ENCODE data around the gene HGD. TPM values are rescaled to one million over a fixed set of nuclear protein-coding genes. Genes with fewer than 3 reads are reported as not detected.
"Not testable (repeated sequence)": the region's sequence is repeated elsewhere in the genome, so short reads cannot be mapped to it uniquely, and the experiment has no call there.

The HGD gene
- total and polyA plus RNA-seq, 7 donors, result 0.71 to 54.1 (median 35.7) TPM; not detected in 3

DNA sequence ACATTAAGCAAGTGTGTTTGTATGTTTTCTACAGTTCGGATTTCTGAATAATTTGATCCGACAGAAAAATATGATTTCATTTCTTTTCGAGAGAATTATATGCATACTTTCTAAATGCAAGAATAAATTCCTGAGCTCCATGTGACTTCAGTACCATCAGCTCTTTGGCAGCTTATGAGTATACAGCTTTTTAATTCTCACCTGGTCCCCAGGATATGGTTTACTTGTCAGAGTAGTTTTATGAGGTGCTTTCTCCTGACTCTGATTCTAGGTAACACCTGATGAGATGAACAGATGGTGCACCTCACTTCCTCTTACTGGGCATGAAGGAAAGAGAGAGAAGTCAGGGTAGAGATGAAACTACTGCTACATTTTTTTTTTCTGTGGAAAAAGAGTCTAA is 3.1 kb downstream of the HGD start:
- no peak overlapping the region for H3K4me3 ChIP-seq
- intact Hi-C loops (cut with DNase I), result no loop called here
- 13 to 49% methylated on average over 3 of the region's 3 CpGs for WGBS, 2 donors
- H3K4me1 ChIP-seq, result peaks cover 0 to 15% (median 10%) of the 10 kb centered on the region in 4 donors
- no peaks in the 10 kb centered on the region for H3K9me3 ChIP-seq
- TF ChIP-seq, protein P1, sequence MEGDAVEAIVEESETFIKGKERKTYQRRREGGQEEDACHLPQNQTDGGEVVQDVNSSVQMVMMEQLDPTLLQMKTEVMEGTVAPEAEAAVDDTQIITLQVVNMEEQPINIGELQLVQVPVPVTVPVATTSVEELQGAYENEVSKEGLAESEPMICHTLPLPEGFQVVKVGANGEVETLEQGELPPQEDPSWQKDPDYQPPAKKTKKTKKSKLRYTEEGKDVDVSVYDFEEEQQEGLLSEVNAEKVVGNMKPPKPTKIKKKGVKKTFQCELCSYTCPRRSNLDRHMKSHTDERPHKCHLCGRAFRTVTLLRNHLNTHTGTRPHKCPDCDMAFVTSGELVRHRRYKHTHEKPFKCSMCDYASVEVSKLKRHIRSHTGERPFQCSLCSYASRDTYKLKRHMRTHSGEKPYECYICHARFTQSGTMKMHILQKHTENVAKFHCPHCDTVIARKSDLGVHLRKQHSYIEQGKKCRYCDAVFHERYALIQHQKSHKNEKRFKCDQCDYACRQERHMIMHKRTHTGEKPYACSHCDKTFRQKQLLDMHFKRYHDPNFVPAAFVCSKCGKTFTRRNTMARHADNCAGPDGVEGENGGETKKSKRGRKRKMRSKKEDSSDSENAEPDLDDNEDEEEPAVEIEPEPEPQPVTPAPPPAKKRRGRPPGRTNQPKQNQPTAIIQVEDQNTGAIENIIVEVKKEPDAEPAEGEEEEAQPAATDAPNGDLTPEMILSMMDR (IDR thresholded peaks at IDR 0.05), result no peak
- TF ChIP-seq POLR2A (IDR thresholded peaks at IDR 0.05), result no peak
- TF ChIP-seq EP300 (IDR thresholded peaks at IDR 0.05), result no peak
- no peak for TF ChIP-seq POLR2AphosphoS5 (IDR thresholded peaks at IDR 0.05)
- peak overlapping the region; percentile 44 to 55 (median 48) for H3K27ac ChIP-seq
- no peaks in the 10 kb centered on the region for H3K27me3 ChIP-seq
- no peak for DNase-seq
- no peaks in the 10 kb centered on the region for H3K36me3 ChIP-seq

DNA sequence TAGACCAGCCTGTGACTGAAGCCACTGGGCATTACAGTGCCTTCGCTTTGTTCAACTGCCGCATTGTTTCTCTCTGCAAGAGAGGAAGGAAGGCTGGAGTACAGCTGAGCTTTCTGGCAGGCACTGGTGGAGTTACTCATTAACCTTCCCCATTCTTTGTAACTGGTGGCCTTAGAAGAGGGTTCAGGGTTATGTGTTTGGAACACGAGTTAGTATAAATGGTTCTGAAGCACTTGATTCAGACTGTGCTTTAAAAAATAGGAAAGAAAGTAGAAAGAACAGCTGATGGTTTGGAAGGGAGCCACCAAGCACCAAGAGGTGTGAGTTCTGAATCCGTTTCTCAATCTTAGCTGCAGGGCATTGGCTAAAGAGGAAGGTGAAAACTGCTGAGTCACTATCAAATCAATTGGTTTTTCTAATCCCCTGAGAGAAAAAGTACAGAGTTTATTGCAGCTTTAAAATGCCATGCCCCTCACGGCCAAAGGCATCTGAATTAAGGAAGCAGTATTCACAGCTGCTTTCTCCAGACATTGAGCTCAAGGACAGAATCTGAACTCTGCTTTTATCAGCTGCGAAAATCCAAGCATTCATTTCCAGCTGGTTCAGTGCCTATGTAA is 3.6 kb downstream of the HGD start:
- Histone ChIP-seq H3K4me3 (no peak overlapping the region), H3K27ac (peak overlapping the region; percentile 44 to 55 (median 48)), H3K36me3 (no peaks in the 10 kb centered on the region), H3K4me1 (peaks cover 0 to 17% (median 10%) of the 10 kb centered on the region in 4 donors), H3K27me3 (no peaks in the 10 kb centered on the region), H3K9me3 (no peaks in the 10 kb centered on the region)
- no peak for DNase-seq
- intact Hi-C loops (cut with DNase I), result no loop called here
- no peak for TF ChIP-seq POLR2A (IDR thresholded peaks at IDR 0.05)
- TF ChIP-seq, protein P1 (IDR thresholded peaks at IDR 0.05), result no peak
- TF ChIP-seq EP300 (IDR thresholded peaks at IDR 0.05), result no peak
- no peak for TF ChIP-seq POLR2AphosphoS5 (IDR thresholded peaks at IDR 0.05)
- 3 to 14% methylated on average over 6 of the region's 6 CpGs for WGBS, 2 donors

DNA sequence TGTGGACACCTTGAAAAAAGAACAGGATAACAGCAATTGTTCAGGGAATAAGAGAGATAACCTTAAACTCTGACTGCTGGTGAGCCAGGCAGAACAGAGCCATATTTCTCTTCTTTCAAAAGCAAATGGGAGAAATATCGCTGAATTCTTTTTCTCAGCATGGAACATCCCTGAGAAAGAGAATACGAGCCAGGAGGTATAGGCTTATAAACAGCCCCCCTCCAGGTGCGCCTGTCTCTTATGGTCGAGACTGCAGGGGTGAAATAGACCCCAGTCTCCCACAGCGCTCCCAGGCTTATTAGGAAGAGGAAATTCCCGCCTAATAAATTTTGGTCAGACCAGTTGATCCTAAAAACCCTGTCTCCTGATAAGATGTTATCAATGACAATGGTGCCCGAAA is 4.8 kb downstream of the HGD start:
- H3K27me3 ChIP-seq; H3K4me3 ChIP-seq; intact Hi-C loops (cut with DNase I); H3K36me3 ChIP-seq; DNase-seq; H3K27ac ChIP-seq; H3K9me3 ChIP-seq: not testable (repeated sequence)
- WGBS, 2 donors, result 95 to 96% methylated on average over 7 of the region's 7 CpGs
- H3K4me1 ChIP-seq, result peaks cover 0 to 22% (median 12%) of the 10 kb centered on the region in 4 donors

DNA sequence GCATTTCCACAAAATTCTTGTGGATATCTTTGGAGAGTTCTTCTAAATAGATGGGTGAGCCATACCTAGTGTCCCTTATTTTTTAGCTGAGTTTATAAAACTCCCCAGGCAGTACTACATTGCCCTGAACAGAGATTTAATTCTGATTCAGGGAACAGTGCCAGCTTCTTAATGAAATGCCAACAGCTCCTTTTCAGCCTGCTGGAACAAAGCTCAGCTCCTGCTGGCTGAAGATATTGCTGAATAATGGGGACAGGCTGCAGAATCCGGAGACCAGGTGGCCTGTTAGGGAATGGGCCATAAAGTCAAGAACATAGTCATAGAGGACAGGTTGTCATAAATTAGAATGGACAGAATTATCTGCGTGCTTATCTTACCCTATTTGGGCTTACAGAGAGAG is 8.9 kb downstream of the HGD start:
- H3K9me3 ChIP-seq, result no peaks in the 10 kb centered on the region
- no peaks in the 10 kb centered on the region for H3K36me3 ChIP-seq
- intact Hi-C loops (cut with DNase I), result no loop called here
- no peak overlapping the region for H3K27ac ChIP-seq
- H3K4me1 ChIP-seq, result peaks cover 0 to 10% (median 5%) of the 10 kb centered on the region in 4 donors
- WGBS, 2 donors, result 47 to 65% methylated on average over 2 of the region's 2 CpGs
- H3K4me3 ChIP-seq, result no peak overlapping the region
- no peaks in the 10 kb centered on the region for H3K27me3 ChIP-seq
- TF ChIP-seq, protein P1 (IDR thresholded peaks at IDR 0.05), result no peak
- TF ChIP-seq POLR2A (IDR thresholded peaks at IDR 0.05) (no peak), POLR2AphosphoS5 (IDR thresholded peaks at IDR 0.05) (no peak), EP300 (IDR thresholded peaks at IDR 0.05) (no peak)
- no peak for DNase-seq

DNA sequence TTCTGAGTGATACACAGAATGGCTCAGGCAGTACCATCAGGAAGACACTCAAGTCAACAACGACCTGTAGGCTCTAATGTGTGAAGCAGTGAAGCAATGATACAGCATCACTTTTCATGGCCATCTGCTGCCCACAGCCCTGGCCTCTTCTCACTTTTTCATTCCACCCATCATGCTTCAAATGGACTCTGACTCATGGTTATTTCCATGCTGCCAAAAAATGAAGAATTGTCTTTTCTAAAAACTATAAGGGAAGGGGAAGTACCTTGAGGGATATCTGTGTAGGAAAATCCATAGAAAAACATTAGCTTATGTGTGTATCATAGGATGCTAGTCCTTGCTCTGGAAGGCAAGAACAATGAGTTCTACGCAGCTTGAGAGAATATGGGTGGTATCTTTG is 11.5 kb downstream of the HGD start:
- H3K36me3 ChIP-seq, result no peaks in the 10 kb centered on the region
- no peak for DNase-seq
- TF ChIP-seq, protein P1 (IDR thresholded peaks at IDR 0.05), result no peak
- TF ChIP-seq POLR2AphosphoS5 (IDR thresholded peaks at IDR 0.05) (no peak), POLR2A (IDR thresholded peaks at IDR 0.05) (no peak), EP300 (IDR thresholded peaks at IDR 0.05) (no peak)
- H3K9me3 ChIP-seq, result no peaks in the 10 kb centered on the region
- H3K4me1 ChIP-seq, result peaks cover 0 to 7% (median 2%) of the 10 kb centered on the region in 4 donors
- no peak overlapping the region for H3K27ac ChIP-seq
- WGBS, 2 donors, result 83 to 88% methylated on average over 2 of the region's 2 CpGs
- intact Hi-C loops (cut with DNase I), result no loop called here
- no peak overlapping the region for H3K4me3 ChIP-seq
- H3K27me3 ChIP-seq, result no peaks in the 10 kb centered on the region
